ENCODE measurements around the gene UBR4.

DNA sequence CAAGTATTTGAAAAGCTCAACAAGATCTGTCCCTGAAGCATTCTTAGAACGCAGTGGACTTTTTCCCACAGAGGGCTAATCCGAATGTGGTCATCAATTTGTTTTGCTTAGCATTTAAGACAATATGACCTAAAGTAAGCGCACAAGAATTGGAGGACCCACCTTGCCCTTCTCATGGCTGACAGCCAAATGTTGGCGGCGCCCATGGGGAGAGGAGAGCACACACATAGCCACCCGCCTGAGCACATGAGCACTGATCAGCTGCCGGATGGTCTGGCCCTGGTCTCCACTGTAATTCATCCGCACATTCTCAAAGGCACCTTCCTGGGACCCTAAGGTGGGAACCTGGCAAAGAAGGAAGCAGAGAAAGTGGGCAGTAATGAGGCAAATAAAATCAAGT lies 52.4 kb downstream of the UBR4 start:
- TF ChIP-seq, protein P1, sequence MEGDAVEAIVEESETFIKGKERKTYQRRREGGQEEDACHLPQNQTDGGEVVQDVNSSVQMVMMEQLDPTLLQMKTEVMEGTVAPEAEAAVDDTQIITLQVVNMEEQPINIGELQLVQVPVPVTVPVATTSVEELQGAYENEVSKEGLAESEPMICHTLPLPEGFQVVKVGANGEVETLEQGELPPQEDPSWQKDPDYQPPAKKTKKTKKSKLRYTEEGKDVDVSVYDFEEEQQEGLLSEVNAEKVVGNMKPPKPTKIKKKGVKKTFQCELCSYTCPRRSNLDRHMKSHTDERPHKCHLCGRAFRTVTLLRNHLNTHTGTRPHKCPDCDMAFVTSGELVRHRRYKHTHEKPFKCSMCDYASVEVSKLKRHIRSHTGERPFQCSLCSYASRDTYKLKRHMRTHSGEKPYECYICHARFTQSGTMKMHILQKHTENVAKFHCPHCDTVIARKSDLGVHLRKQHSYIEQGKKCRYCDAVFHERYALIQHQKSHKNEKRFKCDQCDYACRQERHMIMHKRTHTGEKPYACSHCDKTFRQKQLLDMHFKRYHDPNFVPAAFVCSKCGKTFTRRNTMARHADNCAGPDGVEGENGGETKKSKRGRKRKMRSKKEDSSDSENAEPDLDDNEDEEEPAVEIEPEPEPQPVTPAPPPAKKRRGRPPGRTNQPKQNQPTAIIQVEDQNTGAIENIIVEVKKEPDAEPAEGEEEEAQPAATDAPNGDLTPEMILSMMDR (IDR thresholded peaks at IDR 0.05; ENCODE audit: poor library complexity) = no peak
- no peak for TF ChIP-seq EZH2phosphoT487 (IDR thresholded peaks at IDR 0.05; ENCODE audit: low read depth, severe bottlenecking, unreplicated experiment)
